Hematopoietic multipotent progenitor cell (in vitro differentiated cells): ENCODE results near the gene IBSP. TPM values are rescaled to one million over a fixed set of nuclear protein-coding genes. Genes with fewer than 3 reads are reported as not detected.

Source experiments
- DNase-seq, 3 donors: peaks; one replicate each; pipeline ENCODE4 v3.0.0-alpha.2; 2011 to 2015; ENCODE audit warnings: low read depth in 2 of 3, low spot score in 2 of 3
- total RNA-seq: library from RNA; depleted of rRNA; stranded (reverse); fragments of >200 nt; gene quantifications from one replicate; pipeline ENCODE4 v1.2.3, GENCODE V29; 2012

IBSP gene
- total RNA-seq, 1 donor = not detected

DNA sequence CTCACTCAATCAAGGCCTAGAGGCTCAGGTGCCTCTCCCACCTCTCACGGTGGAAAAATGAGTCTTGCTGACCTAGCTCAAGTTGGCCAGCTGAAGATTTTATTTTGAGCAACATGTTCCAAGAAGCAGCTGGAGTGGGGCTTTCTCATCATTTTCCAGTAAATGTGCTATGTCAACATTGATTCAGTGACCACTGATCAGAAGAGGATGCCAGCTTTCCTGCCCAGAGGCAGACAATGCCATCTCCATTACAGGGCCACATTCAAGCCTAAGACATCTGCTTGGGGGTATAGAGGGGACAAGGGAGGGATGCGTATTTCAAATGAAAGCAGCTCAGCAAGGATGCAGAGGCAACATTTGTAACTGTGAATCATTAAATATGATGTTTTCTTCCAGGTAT lies 36.4 kb downstream of the IBSP start:
- no peak for DNase-seq

DNA sequence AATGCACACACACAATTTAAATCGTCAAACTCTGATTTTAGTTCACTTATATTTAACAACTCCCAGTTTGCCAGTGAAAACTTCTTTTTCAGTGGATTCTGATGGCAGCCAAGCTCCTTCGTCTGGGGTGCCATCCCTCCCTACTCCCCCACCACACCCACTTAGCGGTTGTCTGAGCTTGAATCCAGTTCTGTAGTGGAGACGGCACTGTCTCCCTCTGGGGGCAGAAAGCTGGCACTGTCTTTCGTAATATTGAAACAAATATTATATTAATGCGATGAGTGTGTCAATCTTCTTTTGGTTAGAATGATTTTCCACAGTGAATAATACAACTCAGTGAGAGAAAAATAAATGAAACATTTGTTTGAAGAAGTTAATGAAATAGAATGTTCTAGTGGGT lies 38.9 kb downstream of the IBSP start:
- no peak for DNase-seq

DNA sequence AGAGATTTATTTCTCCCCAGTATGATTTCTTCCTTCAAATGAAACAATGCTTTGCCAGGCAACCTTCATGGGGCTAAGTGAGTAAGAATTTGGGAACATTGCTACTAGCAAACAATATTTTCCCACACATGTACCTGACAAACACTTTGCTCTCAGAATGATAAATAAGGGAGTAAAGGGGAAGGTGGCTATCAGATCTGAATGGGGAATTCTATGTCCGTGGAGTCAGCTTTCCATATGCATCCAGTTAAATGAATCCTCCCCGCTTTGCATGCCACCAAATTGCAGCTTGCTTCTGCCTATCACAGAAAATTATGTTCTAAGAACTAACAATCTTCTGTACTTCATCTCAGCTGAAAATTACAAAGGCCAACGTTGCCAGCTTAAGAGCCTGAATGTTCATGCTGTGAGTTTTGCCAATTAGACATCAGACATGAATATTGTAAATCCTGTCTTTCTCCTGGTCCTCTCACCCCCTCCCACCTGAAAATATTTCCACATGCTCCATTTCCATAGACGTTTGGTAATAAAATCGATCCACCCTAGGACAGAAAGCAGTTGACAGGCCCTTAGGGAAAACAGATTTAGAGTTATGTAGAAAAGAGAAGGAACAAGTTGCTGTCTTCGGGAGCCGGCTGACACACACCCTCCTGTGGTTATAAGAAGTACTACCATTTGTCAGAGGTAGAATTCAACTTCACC lies 39.7 kb downstream of the IBSP start:
- peak in 1 of 3 donors; percentile 48 for DNase-seq

DNA sequence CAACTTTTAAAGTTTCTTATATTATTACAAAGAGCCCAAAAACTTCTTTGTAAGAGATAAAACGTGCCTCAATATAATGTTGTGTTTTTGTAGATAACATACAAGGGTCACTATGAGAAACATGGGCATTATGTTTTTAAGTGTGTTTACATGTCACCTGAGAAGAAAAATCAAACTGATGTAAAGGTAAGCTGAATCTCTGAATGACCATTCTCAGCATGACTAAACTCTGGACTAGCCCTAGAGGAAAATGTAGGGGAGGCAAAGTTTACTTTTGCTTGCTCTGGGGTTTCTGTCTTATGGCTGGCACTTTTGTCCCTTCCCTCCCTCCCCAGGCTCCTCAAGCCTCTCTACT lies 40.2 kb downstream of the IBSP start:
- DNase-seq = no peak

DNA sequence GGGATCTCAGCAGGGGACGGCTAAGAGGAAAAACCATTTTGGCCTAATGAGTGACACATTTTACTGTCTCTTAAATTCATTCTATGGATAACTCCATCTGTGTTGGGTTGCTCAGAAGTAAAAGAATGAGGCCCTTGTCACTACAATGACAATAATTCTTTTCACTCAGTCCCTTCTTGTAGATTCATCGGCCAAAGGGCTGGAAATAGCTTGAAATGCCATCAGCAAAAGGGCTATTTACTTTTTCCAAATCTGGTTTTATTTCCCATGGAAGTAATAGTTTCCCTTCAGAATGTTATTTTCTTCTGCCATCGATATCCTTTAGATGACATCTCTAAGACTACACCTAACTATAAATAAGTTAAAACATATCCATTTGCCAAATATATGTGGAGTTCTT lies 40.8 kb downstream of the IBSP start:
- DNase-seq = no peak

DNA sequence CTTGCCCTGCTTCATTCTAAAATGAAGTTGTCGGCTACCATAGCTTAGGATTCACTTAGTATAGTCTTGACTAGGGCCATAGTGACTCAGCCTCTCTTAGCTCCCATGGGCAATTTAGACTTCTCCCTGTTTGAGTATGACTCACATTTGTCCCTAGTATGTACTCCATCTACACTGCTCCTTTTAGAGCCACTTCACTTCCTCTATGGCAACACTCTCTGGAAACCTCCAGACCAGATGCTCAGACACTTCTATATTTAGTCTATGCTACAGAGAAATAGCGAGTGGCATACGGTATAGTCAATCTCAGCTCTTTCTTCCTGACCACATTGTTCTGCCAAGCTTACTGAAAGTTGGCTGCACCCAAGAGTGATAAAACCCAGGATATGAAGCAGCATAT lies 44.6 kb downstream of the IBSP start:
- peak in 2 of 3 donors; percentile 56 for DNase-seq

DNA sequence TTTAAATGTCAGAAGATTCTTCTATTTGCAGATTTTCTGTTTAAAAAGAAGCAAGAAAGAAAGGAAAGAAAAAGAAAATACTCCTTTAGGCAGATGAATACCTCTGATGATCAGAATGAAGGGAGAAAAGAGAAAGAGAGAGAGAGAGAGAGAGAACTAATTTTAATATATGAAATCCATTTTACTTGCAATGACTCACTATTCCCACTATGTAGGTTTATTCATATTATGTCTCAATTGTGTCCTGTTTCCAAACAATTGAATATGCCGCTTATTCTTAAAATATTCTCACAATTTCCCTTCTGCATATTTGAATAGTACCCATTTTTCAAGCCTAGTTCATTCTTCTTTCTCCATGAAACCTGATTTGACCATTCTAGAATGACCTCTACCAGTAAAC lies 45.1 kb downstream of the IBSP start:
- no peak for DNase-seq

DNA sequence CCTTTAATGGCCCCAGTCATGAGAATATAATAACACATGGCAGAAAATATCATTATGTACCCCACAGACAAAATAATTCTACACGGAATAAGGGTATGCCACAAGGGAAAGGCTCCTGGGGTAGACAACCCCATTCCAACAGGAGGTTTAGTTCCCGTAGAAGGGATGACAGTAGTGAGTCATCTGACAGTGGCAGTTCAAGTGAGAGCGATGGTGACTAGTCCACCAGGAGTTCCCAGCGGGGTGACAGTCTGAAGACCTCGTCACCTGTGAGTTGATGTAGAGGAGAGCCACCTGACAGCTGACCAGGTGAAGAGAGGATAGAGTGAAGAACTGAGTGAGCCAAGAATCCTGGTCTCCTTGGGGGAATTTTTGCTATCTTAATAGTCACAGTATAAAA lies 46.9 kb downstream of the IBSP start:
- DNase-seq = no peak

DNA sequence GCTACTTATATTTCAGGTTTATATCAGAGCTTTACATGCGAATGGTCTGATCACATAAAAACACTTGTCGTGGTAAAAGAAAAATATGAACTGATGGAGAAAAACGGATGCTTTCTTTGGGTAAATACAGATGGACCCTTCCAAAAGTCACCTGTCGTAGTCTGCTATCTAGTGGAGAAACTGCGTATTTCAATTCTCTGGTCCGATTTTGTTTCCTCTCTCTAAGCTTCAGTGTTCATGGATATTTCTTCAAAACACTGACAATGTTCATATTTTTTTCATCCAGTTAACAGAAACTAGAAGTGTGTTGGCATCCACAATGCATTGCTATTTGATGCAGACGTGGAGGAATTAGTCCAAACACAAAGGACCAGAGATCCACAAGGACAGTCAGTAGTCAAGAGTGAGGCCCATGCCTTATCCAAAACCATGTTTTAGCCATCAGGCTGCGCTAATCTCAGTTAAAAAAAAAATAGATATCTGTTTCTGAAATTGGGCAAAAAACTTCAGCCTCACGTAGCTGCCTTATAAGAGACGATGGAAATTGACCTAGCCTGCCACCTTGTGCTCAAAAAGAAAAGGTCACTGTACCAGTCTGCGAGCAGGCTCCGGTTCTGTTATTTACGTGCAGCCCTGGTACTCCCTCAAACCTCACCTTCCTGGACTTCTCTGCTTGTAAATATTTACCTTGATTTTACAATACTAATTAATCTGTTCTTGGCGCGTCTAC lies 49.4 kb downstream of the IBSP start:
- peak in 2 of 3 donors; percentile 59 to 71 for DNase-seq

DNA sequence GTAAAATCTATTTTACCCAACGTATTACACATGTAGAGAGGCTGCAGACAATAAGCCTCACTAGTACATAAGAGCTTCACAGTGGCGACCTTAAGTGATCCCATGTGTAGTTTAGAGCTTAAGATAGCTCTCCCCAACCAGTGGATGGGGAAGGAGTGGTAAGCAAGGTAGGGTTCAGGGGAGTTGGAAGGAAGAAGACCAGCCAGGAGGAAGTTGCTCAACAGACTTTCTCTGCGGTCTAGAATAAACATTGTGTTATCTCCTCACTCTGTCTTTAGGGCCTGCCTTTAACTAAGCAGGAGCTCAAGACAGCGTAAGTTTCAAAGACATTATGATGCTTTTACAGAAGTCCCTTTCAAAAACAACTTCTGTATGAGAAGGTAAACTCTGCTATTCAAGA lies 50.3 kb downstream of the IBSP start:
- peak in 1 of 3 donors; percentile 42 for DNase-seq

DNA sequence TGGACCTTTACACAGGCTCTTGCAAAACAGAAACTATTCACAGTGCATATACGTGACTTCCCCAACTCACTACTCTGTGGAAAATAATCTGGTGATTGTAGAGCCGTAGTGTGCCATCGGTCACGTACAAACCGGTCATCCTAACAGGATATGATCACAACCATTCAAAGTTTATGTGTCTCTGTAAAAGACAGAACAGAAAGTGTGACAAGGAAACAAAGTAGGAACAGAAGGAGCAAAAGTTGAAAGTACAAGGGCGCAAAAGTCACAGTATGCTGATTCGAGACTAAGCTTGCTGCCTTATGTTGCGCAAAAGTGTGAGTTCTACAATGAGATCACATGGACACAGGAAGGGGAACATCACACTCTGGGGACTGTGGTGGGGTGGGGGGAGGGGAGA lies 52.0 kb downstream of the IBSP start:
- DNase-seq = no peak

DNA sequence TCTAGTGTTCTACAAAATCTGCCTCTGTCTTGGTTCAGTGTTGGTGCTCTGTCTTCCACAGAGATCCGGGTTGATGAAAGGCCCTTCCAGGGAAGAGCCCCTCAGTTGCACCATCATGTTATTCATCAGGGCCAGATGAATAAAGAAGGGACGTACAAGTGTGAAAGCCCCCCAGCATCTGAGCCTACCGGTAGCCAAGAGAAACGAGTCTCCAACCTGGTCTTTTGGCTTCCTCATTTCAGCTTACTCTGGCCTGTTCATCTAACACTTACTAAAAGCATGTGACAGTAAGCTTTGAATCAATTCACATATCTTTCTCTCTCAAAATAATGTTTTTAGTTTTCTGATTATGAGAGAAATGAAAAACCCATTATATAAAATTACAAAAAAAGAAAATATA lies 52.6 kb downstream of the IBSP start:
- DNase-seq = no peak

DNA sequence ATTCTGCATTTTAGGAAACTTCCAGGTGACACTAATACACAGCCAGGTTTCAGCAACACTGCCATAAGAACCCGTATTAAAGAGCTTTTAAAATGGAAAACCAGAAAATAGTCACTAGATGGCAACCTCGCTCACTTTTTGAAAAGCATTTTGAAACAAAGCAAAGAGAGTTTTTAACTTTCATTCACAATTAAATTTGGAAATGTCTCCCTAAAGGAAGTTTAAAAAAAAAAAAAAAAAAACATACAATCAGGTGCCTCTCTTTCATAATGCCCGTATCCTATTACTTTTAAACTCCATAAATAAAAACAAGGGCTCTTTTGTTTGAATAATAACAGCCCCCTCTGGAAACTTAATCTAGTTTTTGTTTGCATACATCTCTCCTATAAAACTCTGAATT lies 53.8 kb downstream of the IBSP start:
- peak in 2 of 3 donors; percentile 43 to 76 for DNase-seq

DNA sequence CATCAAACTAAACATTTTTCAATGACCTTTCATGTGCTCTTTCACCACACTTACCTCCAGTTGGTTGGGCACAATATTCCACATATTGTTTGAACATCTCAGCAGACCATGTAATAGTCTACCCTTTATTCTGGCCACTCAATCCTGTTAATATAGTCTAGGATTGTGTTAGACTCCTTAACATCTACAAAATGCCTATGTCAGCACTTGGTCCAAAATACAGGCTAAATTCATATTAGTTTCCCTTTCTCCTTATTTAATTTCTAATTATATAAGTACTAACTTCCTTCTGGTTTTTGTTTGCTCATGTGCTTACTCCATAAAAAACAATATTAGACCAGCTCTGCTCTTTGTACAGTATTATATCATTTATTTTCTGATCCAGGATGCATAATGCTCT lies 54.5 kb downstream of the IBSP start:
- DNase-seq = no peak

DNA sequence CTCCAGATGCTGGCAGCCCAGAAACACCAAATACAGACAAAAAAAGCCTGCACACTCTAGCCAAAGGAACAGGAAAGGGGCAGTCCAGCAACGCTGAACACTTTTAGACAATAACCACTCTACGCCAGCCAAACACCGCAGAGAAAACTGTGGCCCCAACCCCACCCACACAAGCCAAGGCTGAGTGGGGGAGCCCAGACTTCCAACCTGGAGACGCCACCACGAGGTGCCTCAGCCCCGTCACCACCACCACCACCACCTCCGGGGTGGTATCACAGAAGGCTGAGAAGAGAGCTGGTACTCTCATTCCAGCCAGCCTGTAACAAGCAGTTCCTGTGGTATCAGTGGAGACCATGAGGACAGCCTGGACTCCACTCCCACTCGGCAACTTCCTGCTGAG lies 56.2 kb downstream of the IBSP start:
- peak in 1 of 3 donors; percentile 35 for DNase-seq

DNA sequence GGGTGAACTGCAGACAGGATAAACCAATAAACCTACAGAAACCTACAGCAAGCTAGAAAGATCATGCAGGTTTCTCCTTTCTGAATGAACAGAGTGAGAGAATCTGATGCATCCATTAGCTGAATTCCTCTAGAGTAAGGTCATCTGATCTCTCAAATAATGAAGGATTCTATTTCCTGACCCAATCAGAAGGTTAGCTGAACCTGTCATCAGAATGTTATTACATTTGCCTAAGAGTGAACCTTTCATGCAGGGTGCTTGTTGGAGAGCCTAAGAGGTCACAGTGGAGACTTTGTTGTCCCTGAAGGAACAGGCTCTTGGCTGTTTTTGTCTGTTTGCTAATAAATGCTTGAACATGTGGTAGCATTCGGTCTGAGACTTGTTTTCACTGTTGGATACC lies 57.5 kb downstream of the IBSP start:
- DNase-seq = no peak

DNA sequence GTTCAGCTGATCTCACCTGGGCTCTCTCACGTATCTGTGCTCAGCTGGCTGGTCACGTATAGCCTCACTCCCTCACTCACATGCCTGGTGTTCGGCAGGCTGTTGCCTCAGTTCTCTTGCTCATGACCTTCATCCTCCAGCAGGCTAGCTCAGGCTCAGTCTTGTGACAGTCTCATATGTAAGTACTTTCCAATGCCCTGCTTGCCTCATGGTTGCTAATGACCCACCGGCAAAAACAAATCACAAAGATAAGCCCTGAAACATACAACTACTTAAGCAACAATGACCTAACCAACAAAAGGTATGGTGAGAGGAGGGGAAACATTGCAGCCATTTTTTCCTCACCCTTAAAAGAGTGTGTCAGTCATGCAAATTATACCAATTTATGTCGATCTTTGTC lies 58.4 kb downstream of the IBSP start:
- no peak for DNase-seq

Other genes with a start within 250 kb of the IBSP start
- gene DSPP, start 191.0 kb upstream of the IBSP start, total RNA-seq = under 0.01 TPM
- not detected for gene DMP1, start 149.3 kb upstream of the IBSP start, total RNA-seq
- not detected for gene MEPE, start 33.4 kb downstream of the IBSP start, total RNA-seq
- 2.2 TPM for gene SPP1, start 176.2 kb downstream of the IBSP start, total RNA-seq
- gene PKD2, start 208.1 kb downstream of the IBSP start, total RNA-seq = 27.7 TPM